Mucosa of descending colon (tissue), 3 donors: Measurements from ENCODE around the gene OSGIN1. TPM values are rescaled to one million over a fixed set of nuclear protein-coding genes. Genes with fewer than 3 reads are reported as not detected.

Source experiments
- ATAC-seq: fragments of 200-7000 bp; cut with Tn5 transposase; one replicate; pipeline ENCODE4 v1.9.1; 2020; ENCODE audit warnings: mild to moderate bottlenecking, moderate library complexity
- DNase-seq, 3 donors: peaks; one replicate each; pipeline ENCODE4 v3.0.0-alpha.2; 2020
- H3K36me3 ChIP-seq: fragments of 200-600 bp; one replicate; pipeline ENCODE4 v1.8.0; 2021; ENCODE audit warnings: low read depth, mild to moderate bottlenecking
- H3K4me1 ChIP-seq: fragments of 200-600 bp; one replicate; pipeline ENCODE4 v1.8.0; 2021; ENCODE audit warnings: low read depth, mild to moderate bottlenecking
- H3K4me3 ChIP-seq: fragments of 200-600 bp; one replicate; pipeline ENCODE4 v1.8.0; 2021; ENCODE audit warnings: mild to moderate bottlenecking
- H3K9me3 ChIP-seq: fragments of 200-600 bp; one replicate; pipeline ENCODE4 v1.8.0; 2021; ENCODE audit warnings: mild to moderate bottlenecking
- CTCF ChIP-seq: fragments of 200-600 bp; IDR thresholded peaks from one replicate; pipeline ENCODE4 v1.8.0; 2022; ENCODE audit warnings: antibody characterized with exemption, mild to moderate bottlenecking
- intact Hi-C, 2 donors: fragments of 100-400 bp; cut with DNase I in 1 of 2; cut with micrococcal nuclease in 1 of 2; formaldehyde crosslinking; loops; one replicate each; pipeline versions ENCODE4 v1.11.0 to v1.11.1; 2022; cut with DNase I, micrococcal nuclease
- total RNA-seq, 3 donors: library from RNA; stranded (reverse); fragmentation: NEBNext Ultra II Directional in 2 of 3; extraction: Animal tissue kit (Norgen Biotek cat#: 25700) in 2 of 3; gene quantifications; one replicate each; pipeline versions ENCODE4 v1.2.1 to v1.2.4, GENCODE V29; 2021 to 2023
- donor health status: DM: no; HTN: no; CAD: no; lungs with moderate emphysema.
- donor health status: DM: no; HTN: no; CAD: no.
- donor health status: DM: no; HTN: yes; CAD: no.

The OSGIN1 gene
- total RNA-seq, 3 donors from 2014 or later, result 11.6 to 15.9 (median 12.2) TPM

DNA sequence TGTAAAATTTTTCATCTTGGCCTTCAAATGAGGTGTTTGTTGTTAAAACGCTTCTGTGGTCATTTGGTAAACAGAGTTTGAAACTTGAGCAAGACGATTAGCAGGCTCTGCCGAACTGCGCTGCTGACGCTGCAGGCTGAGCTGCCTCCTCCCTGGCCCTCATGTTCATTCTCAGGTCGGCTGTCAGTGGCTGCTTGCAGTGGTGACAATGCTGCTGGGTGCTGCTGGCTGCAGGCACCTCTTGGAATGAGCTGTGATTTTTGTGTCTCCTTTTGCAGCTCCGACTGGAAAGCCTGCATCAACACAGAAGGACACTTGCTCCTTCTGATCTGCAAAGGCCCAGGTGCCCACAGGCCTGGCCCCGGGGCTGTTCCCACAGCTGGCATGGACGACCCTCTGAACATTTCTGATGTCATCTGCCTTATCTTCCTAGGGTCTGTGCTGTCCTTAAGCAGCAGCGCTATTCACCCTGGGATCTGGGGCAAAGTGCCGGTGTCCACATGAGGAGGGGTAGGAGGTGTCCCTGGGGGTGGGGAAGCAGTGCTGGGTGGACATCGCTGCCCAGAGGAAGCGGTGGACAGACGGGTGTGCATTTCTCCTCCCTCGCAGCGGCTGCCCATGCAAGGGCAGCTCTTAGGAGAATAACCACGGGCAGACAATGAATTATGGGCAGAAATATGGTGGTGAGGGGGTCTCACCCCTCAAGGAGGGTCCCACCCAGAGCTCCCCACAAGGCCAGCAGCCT, 23.1 kb upstream of the OSGIN1 start:
- TF ChIP-seq CTCF, result no peak
- ATAC-seq (no peak), DNase-seq (peak in 1 of 3 donors; percentile 25)
- Histone ChIP-seq H3K9me3 (no peaks in the 10 kb centered on the region), H3K4me1 (peaks cover 4% of the 10 kb centered on the region), H3K4me3 (no peak overlapping the region), H3K36me3 (no peaks in the 10 kb centered on the region)
- intact Hi-C loops, result no loop called here

DNA sequence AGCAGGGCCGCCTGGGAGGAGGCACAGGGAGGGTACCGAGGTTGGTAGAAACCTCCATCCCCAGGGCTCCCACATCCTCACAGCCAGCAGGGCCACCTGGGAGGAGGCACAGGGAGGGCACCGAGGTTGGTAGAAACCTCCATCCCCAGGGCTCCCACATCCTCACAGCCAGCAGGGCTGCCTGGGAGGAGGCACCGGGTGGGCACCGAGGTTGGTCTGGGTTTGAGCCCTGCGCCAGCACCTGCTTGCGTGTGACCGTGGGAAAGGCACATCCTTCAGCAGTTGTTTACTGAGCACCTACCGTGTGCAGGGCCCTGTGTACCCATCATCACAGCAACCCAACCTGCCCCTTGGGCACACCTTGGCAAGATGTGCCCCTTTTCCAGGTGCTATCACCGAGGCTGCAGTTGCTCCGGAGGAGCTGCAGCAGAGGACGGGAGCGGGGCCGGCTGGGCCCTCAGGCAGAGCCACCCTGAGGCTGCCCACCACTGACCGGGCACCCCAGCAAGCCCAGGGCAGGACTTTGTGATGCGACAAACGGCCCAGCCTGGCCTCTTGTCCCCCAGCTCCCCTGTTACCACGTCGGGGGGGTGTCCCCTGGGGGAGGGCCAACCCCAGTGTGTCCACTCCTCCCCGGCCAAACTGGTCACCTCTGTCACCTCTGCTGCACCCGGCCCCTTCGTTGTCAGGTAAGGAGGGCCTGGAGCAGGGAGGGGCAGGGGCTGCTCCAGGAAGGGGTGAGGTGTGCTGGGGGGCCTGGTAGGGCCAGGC, 22.1 kb upstream of the OSGIN1 start:
- ATAC-seq (no peak), DNase-seq (peak in 1 of 3 donors; percentile 39)
- Histone ChIP-seq H3K4me1 (peaks cover 4% of the 10 kb centered on the region), H3K4me3 (no peak overlapping the region), H3K9me3 (no peaks in the 10 kb centered on the region), H3K36me3 (no peaks in the 10 kb centered on the region)
- no peak for TF ChIP-seq CTCF
- intact Hi-C loops, result no loop called here

DNA sequence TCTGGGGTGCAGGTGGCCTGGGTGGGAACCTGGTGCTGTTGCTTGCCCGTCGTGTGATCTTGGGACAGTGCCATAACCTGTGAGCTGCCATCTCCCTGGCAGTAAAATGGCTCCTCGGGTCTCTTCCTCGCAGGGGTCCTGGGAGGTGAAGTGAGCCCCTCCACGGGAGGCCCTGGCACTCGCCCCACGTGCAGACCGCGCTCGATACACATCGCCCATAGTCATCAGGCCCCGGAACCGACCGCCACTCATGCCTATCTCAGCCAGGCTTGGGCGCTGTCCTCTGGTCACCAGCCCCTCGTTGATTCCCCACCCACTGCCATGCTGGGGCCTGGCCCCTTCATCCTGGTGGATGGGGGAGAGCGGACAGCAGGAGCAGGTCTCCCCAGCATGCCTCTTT, 21.5 kb upstream of the OSGIN1 start:
- Histone ChIP-seq H3K36me3 (no peaks in the 10 kb centered on the region), H3K4me3 (no peak overlapping the region), H3K9me3 (no peaks in the 10 kb centered on the region), H3K4me1 (peaks cover 4% of the 10 kb centered on the region)
- no peak for TF ChIP-seq CTCF
- no peak for ATAC-seq
- intact Hi-C loops, result no loop called here
- DNase-seq, result peak in 1 of 3 donors; percentile 23

DNA sequence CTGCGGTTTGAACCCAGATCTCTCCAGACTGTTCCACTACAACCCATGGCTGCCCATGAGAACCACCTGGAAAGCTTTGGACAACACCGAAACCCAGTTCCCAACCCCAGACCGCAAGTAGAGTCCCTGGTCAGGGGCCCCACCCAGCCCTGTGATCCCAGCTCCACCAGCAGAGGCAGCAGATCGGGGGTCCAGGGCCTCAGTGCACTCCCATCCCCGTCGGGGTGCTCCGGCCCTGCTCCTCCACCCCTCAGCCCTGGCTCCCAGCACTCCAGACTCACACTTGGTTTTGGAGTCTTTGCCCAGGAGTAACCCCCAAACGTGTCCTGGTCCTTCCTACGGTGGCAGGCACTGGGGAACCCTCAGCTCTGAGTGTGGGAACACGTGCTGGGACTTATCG, 20.7 kb upstream of the OSGIN1 start:
- Histone ChIP-seq H3K4me1 (no peaks in the 10 kb centered on the region), H3K36me3 (no peaks in the 10 kb centered on the region), H3K9me3 (no peaks in the 10 kb centered on the region), H3K4me3 (no peak overlapping the region)
- no peak for TF ChIP-seq CTCF
- ATAC-seq (no peak), DNase-seq (no peak)
- intact Hi-C loops, result no loop called here

DNA sequence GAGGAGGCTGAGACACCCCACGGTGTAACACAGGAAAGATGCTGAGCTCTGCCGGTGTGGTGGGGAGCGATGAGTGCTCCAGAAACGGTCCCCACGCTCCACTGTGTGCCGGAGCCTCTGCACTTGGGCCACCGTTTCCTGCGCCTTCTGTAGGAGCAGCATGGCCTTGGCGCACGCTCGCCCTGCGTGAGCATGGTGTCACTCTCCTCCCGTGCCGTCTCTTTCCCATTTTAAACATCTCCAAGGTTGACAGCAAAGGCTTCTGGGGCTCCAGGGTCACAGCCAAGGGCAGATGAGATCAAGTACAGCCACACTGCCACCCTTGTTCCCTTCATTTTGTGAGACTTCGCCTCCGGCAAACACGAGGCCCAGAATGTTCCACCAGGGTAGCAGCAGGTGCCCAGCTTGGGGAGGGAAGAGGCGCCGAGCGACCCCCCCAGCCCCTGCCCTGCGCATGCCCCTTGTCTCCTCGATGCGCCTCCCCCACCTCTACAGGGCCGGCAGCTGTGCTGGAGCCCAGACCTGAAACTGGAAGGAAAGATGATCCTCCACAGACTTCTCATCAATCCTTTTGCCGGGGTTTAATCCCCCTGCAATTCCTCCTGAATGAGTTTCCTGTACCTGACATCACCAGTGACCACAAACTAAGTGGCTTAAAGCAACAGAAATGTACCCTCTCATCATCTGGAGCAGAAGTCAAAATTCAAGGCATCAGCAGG, 19.9 kb upstream of the OSGIN1 start:
- Histone ChIP-seq H3K4me1 (no peaks in the 10 kb centered on the region), H3K4me3 (no peak overlapping the region), H3K36me3 (no peaks in the 10 kb centered on the region), H3K9me3 (no peaks in the 10 kb centered on the region)
- DNase-seq, result no peak
- intact Hi-C loops, result no loop called here
- TF ChIP-seq CTCF, result no peak
- ATAC-seq, result no peak
